ENCODE data around the gene BCO2. TPM values are rescaled to one million over a fixed set of nuclear protein-coding genes. Genes with fewer than 3 reads are reported as not detected.

BCO2 gene
- total RNA-seq, 2 donors from 2014 or later, result 0.24 to 1.0 TPM

GRCh38 chr11:112212290-112212689 lies 37.0 kb downstream of the BCO2 start:
- Histone ChIP-seq H3K4me3 (ENCODE audit: low read length) (no peak overlapping the region), H3K9ac (ENCODE audit: extremely low read depth, low read length, poor library complexity, severe bottlenecking) (no peak overlapping the region), H3K36me3 (ENCODE audit: control insufficient read depth, insufficient read depth, low read length) (no peaks in the 10 kb centered on the region), H3K27ac (ENCODE audit: low read depth, low read length) (no peak overlapping the region), H3K9me3 (ENCODE audit: control insufficient read depth, low read length) (no peaks in the 10 kb centered on the region), H3K27me3 (ENCODE audit: control insufficient read depth, insufficient read depth, low read length, poor library complexity, severe bottlenecking) (peaks cover 10% of the 10 kb centered on the region), H3K4me1 (ENCODE audit: control insufficient read depth, insufficient read depth, low read length) (no peaks in the 10 kb centered on the region)
- no peak for TF ChIP-seq CTCF (conservative IDR thresholded peaks at IDR 0.05)
- Mint-ChIP-seq H3K27me3 (ENCODE audit: insufficient read depth) (peaks cover 22% of the 10 kb centered on the region), H3K9me3 (no peaks in the 10 kb centered on the region), H3K4me1 (no peaks in the 10 kb centered on the region), H3K4me3 (no peak overlapping the region), H3K27ac (no peak overlapping the region), H3K36me3 (ENCODE audit: low read depth) (no peaks in the 10 kb centered on the region)
- no peak for DNase-seq
- 95 to 100% methylated on average over 1 to 3 of the region's 3 CpGs for WGBS, 2 experiments (ENCODE audit: insufficient coverage in 1 of 2, insufficient read length in 1 of 2)

GRCh38 chr11:112212710-112213109 lies 37.4 kb downstream of the BCO2 start:
- H3K4me3 Mint-ChIP-seq, result no peak overlapping the region
- H3K27ac ChIP-seq (ENCODE audit: low read depth, low read length), result no peak overlapping the region
- no peak overlapping the region for H3K4me3 ChIP-seq (ENCODE audit: low read length)
- H3K36me3 Mint-ChIP-seq (ENCODE audit: low read depth), result no peaks in the 10 kb centered on the region
- H3K4me1 Mint-ChIP-seq, result no peaks in the 10 kb centered on the region
- H3K9ac ChIP-seq (ENCODE audit: extremely low read depth, low read length, poor library complexity, severe bottlenecking), result no peak overlapping the region
- no peak for TF ChIP-seq CTCF (conservative IDR thresholded peaks at IDR 0.05)
- H3K27me3 Mint-ChIP-seq (ENCODE audit: insufficient read depth), result peaks cover 24% of the 10 kb centered on the region
- H3K9me3 ChIP-seq (ENCODE audit: control insufficient read depth, low read length), result no peaks in the 10 kb centered on the region
- H3K27me3 ChIP-seq (ENCODE audit: control insufficient read depth, insufficient read depth, low read length, poor library complexity, severe bottlenecking), result peaks cover 10% of the 10 kb centered on the region
- no peak for DNase-seq
- H3K27ac Mint-ChIP-seq, result no peak overlapping the region
- H3K9me3 Mint-ChIP-seq, result no peaks in the 10 kb centered on the region
- no peaks in the 10 kb centered on the region for H3K4me1 ChIP-seq (ENCODE audit: control insufficient read depth, insufficient read depth, low read length)
- no peaks in the 10 kb centered on the region for H3K36me3 ChIP-seq (ENCODE audit: control insufficient read depth, insufficient read depth, low read length)

- Mint-ChIP-seq H3K9me3 (no peaks in the 10 kb centered on the region), H3K36me3 (ENCODE audit: low read depth) (no peaks in the 10 kb centered on the region), H3K27me3 (ENCODE audit: insufficient read depth) (peaks cover 18% of the 10 kb centered on the region), H3K4me3 (no peak overlapping the region), H3K4me1 (no peaks in the 10 kb centered on the region), H3K27ac (no peak overlapping the region)
- no peak for TF ChIP-seq CTCF (conservative IDR thresholded peaks at IDR 0.05)
- Histone ChIP-seq H3K4me1 (ENCODE audit: control insufficient read depth, insufficient read depth, low read length) (no peaks in the 10 kb centered on the region), H3K27ac (ENCODE audit: low read depth, low read length) (no peak overlapping the region), H3K4me3 (ENCODE audit: low read length) (no peak overlapping the region), H3K36me3 (ENCODE audit: control insufficient read depth, insufficient read depth, low read length) (no peaks in the 10 kb centered on the region), H3K9me3 (ENCODE audit: control insufficient read depth, low read length) (no peaks in the 10 kb centered on the region), H3K9ac (ENCODE audit: extremely low read depth, low read length, poor library complexity, severe bottlenecking) (no peak overlapping the region), H3K27me3 (ENCODE audit: control insufficient read depth, insufficient read depth, low read length, poor library complexity, severe bottlenecking) (peaks cover 6% of the 10 kb centered on the region)
- no peak for DNase-seq
- 93 to 98% methylated on average over 3 to 4 of the region's 4 CpGs for WGBS, 2 experiments (ENCODE audit: insufficient coverage in 1 of 2, insufficient read length in 1 of 2)
Observed at GRCh38 chr11:112213753-112214152, 38.4 kb downstream of the BCO2 start.
